Hematopoietic multipotent progenitor cell treated with erythropoietin and hydrocortisone succinate and interleukin-3 and kit ligand, for 8 days (in vitro differentiated cells): Measurements from ENCODE around the gene TOB1.
"Not testable (repeated sequence)": the region's sequence is repeated elsewhere in the genome, so short reads cannot be mapped to it uniquely, and the experiment has no call there.

ENCODE experiments used
- DNase-seq: peaks from one replicate; pipeline ENCODE4 v3.0.0-alpha.2; 2015

Gene TOB1

GRCh38 chr17:50894513-50894912 lies 28.4 kb upstream of the TOB1 start:
- DNase-seq: not testable (repeated sequence)

- DNase-seq: no peak
These were observed 27.2 kb upstream of the TOB1 start for GRCh38 chr17:50893183-50893993.

- DNase-seq: no peak
These were observed 26.1 kb upstream of the TOB1 start for GRCh38 chr17:50892101-50892776.

DNA sequence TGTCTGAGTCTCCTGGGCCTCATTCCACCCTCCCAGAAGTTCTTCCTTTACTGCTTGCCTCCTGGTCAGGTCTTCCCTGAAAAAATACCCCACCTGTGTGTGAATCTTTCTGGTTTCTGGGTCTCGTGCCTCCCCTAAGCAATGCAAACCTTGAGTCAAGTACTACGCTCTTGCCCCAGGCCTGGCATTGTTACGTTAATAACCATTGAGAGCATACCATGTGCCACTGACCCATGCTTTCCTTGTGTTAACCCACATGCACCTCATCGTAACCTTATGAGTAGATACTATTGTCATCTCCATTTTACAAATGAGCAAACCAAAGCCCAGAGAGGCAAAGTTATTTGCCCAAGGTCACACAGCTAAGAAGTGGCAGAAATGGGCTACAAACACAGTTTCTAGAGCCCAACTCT lies 25.4 kb upstream of the TOB1 start:
- DNase-seq: no peak

GRCh38 chr17:50890675-50891516 lies 24.7 kb upstream of the TOB1 start:
- DNase-seq: no peak

- no peak for DNase-seq
These were observed 23.5 kb upstream of the TOB1 start for GRCh38 chr17:50889528-50890118.

- DNase-seq: no peak
These were observed 21.6 kb upstream of the TOB1 start for GRCh38 chr17:50887705-50888245.

DNA sequence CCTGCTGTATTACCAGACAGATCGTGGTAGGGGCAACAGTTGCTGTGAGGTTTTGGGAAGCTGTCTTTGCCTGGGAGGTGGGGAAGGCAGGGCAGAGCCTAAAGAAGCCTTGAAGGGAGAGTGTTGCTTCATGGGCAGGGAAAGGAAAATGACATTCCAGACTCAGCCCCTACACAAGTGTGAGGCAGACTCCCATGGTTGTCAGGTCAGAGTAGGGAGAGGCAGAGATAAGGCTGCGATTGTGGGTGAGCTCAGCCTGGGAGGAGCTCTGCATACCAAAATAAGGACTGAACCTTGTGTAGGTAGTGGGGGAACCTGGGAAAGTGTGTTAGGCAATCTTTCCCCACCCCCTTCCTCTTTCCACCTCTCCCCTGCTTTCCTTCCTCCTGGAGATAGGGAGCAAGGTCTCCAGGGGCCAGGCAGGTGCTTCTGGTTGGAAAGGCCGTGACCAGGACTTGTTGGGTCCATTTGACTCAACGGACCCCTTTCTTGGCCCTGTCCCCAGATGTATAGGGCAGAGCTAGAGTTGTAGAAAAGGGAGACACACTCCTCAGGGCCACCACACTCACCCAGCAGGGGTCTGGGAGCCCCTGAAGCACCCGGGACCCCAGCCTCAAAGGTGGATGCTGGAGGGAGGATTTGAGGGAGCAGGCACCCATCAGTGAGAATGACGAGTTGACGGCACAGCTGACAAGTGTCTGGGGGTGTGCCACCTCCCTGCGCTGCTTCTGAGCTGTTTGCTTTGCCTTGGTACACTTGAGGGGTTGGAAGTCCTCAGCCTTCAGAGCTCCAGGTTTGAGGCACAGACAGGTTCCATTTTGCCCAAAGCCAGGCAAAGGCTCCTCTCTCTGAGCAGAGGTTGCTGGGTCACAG lies 18.5 kb upstream of the TOB1 start:
- no peak for DNase-seq

DNA sequence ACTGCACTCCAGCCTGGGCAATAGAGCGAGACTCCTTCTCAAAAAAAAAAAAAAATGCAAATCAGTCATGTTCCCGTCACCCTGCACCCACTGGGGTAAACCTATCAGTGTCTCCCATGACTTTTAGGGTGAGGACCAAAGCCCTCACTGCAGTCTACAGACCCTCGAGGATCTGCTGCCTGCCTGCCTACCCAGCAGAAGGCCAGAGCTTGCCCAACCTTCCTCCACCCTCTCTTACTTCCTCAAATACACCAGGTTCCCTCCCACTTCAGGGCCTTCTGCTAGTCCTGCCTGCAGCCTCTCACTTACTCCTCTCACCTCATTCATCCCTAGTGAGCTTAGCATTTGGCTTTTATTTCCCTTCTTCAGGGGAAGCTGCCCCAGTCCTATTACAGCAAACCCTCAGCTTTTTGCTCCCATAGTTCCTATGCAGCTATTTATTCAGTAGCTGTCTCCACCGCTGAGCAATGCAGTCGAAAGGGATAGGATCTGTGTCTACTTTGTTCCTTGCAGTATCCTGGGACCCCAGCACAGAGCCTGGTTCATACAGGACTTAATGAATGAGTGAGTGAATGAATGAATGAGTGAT lies 17.8 kb upstream of the TOB1 start:
- DNase-seq: no peak

- no peak for DNase-seq
These were observed 16.7 kb upstream of the TOB1 start for GRCh38 chr17:50882851-50883250.

- DNase-seq: no peak
These were observed 15.0 kb upstream of the TOB1 start for GRCh38 chr17:50881182-50881581.

DNA sequence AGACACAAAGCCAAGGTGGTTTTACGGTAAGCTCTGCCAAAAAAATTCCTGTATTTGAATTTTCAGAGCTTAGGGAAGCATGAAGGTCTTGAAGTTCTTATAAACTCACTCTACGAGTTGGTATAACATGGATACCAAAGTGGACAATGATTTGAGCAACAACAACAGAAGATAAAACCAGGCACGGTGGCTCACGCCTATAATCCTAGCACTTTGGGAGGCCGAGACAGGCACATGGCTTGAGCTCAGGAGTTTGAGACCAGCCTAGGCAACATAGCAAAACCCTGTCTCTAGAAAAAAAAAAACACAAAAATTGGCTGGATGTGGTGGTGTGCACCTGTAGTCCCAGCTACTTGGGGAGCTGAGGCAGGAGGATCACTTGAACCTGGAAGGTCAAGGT lies 12.9 kb upstream of the TOB1 start:
- no peak for DNase-seq

- no peak for DNase-seq
These were observed 11.7 kb upstream of the TOB1 start for GRCh38 chr17:50877838-50878237.

DNA sequence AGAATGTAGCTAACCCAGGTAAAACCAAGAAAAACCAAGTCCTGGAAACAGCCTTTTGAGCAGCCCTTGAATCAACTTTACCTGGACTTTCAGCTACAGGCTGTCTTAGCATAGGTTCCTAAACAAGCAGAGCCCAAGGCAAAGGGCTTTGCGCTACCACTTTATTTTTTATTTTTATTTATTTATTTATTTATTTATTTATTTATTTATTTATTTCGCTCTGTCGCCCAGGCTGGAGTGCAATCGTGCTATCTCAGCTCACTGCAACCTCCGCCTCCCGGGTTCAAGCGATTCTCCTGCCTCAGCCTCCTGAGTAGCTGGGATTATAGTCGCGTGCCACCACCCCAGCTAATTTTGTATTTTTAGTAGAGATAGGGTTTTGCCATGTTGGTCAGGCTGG lies 10.9 kb upstream of the TOB1 start:
- DNase-seq: not testable (repeated sequence)

- no peak for DNase-seq
These were observed 8.9 kb upstream of the TOB1 start for GRCh38 chr17:50875074-50875473.

DNA sequence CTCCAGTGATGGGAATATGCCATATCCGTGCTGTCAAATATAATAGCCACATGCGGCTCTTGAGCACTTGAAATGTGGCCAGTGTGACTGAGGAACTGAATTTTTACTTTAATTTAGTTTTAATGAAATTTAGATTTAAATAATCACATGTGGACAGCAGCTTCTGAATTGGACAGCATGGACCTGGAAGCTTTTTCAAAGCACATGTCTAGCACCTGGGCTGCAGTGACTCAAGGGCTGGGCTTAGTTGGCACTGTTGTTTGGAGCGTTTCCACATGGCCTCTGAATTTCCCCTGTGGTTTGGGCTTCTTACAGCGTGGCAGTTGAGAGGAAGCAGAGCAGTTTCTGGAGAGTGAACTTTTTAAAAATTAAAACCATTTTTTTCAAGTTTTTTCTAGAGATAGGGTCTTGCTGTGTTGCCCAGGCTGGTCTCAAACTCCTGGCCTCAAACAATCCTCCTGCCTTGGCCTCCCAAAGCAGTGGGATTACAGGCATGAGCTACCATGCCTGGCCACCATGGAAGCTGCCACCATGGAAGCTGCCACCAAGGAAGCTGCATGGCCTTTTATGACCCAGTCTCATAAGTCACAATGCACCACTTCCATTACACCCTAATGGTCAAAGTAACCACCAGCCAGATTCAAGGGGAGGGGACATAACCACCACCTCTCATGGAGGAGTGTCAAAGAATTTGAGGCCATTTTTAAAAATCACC lies 6.7 kb upstream of the TOB1 start:
- DNase-seq: no peak

GRCh38 chr17:50871898-50872297 lies 5.7 kb upstream of the TOB1 start:
- DNase-seq: no peak

GRCh38 chr17:50871364-50871763 lies 5.2 kb upstream of the TOB1 start:
- DNase-seq: no peak

DNA sequence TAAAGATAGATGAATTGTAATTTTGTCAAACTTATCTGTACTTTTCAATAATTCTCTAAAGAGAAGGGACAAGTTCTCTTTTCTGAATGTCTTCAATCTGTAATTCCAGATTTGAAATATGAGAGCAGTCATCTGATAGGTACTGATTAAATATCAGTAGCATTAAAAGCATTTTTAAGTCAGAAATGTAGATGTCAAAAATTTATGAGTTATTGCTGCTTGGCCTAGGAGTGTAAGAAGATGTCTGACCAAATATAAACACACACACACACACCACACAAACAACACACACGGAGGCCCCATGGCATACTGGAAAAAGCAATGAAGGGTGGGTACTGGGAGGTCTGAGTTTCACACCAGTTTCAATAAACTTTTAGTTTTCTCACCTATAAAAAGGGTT lies 2.4 kb upstream of the TOB1 start:
- DNase-seq: no peak

GRCh38 chr17:50868140-50868438 lies 1.9 kb upstream of the TOB1 start:
- no peak for DNase-seq
